Cardiac fibroblast (primary cell): Measurements from ENCODE around the gene DOC2A.
"Not testable (repeated sequence)": the region's sequence is repeated elsewhere in the genome, so short reads cannot be mapped to it uniquely, and the experiment has no call there.

Source experiments
- DNase-seq, 2 donors: peaks; one replicate each; pipeline versions ENCODE4 v3.0.0 to v3.0.0-alpha.2; 2010; ENCODE audit warnings: low read depth in 2 of 2
- H3K4me3 ChIP-seq, 2 donors: replicated peaks in 1 of 2; 1 replicate in 1 of 2; 2 replicates in 1 of 2; pipeline ENCODE4 v1.5.1; 2011; ENCODE audit warnings: low read depth in 2 of 2, low read length in 2 of 2, mild to moderate bottlenecking in 2 of 2, moderate library complexity in 1 of 2
- CTCF ChIP-seq: IDR thresholded peaks from one replicate; pipeline ENCODE4 v1.5.1; 2011; ENCODE audit warnings: low read depth, mild to moderate bottlenecking, low read length, inconsistent platforms

The DOC2A gene

GRCh38 chr16:30017277-30017656 is 6.4 kb upstream of the DOC2A start:
- H3K4me3 ChIP-seq, result no peak overlapping the region
- no peak for TF ChIP-seq CTCF
- no peak for DNase-seq

- no peak overlapping the region for H3K4me3 ChIP-seq
- no peak for TF ChIP-seq CTCF
- no peak for DNase-seq
Measured at GRCh38 chr16:30016555-30017276, 5.9 kb upstream of the DOC2A start.

GRCh38 chr16:30015450-30015849 is 4.6 kb upstream of the DOC2A start:
- not testable (repeated sequence) for H3K4me3 ChIP-seq, DNase-seq

- H3K4me3 ChIP-seq, DNase-seq: not testable (repeated sequence)
Measured at GRCh38 chr16:30012598-30012997, 1.8 kb upstream of the DOC2A start.

GRCh38 chr16:30011714-30012504 is 1.1 kb upstream of the DOC2A start:
- TF ChIP-seq CTCF, result no peak
- H3K4me3 ChIP-seq, result no peak overlapping the region
- DNase-seq, result no peak

GRCh38 chr16:30009990-30010843 is 610 bp downstream of the DOC2A start:
- no peak for TF ChIP-seq CTCF
- no peak for DNase-seq
- H3K4me3 ChIP-seq, result no peak overlapping the region

GRCh38 chr16:30009085-30009862 is 1.6 kb downstream of the DOC2A start:
- no peak for TF ChIP-seq CTCF
- DNase-seq, result no peak
- H3K4me3 ChIP-seq, result no peak overlapping the region
